CD14-positive monocyte (primary cell): Measurements from ENCODE around the gene CARMIL3. TPM values are rescaled to one million over a fixed set of nuclear protein-coding genes. Genes with fewer than 3 reads are reported as not detected.

Source experiments
- DNase-seq, 3 donors: peaks; one replicate each; pipeline ENCODE4 v3.0.0-alpha.2; 2011 to 2022
- H2AFZ ChIP-seq: 2 replicates; pipeline ENCODE4 v1.6.0; 2012; ENCODE audit warnings: mild to moderate bottlenecking, low read depth, low read length, inconsistent platforms; ENCODE audit not compliant: insufficient read depth, poor library complexity, severe bottlenecking
- H3K27ac ChIP-seq, 2 donors: 1 replicate in 1 of 2; 2 replicates in 1 of 2; pipeline ENCODE4 v1.5.1; 2012 to 2013; ENCODE audit warnings: low read length in 2 of 2, control low read depth in 1 of 2, inconsistent platforms in 1 of 2, low read depth in 1 of 2, mild to moderate bottlenecking in 1 of 2
- H3K27me3 ChIP-seq, 2 donors: one replicate each; pipeline versions ENCODE4 v1.6.0 to v1.6.1; 2011 to 2013; ENCODE audit warnings: low read length in 2 of 2; ENCODE audit not compliant: control insufficient read depth in 2 of 2, insufficient read depth in 2 of 2
- H3K36me3 ChIP-seq, 2 donors: replicated peaks in 1 of 2; 1 replicate in 1 of 2; 2 replicates in 1 of 2; pipeline versions ENCODE4 v1.5.1 to v1.6.1; 2012 to 2013; ENCODE audit warnings: low read length in 2 of 2, control low read depth in 1 of 2, inconsistent platforms in 1 of 2, mild to moderate bottlenecking in 1 of 2; ENCODE audit not compliant: insufficient read depth in 2 of 2, control insufficient read depth in 1 of 2
- H3K4me1 ChIP-seq, 2 donors: 1 replicate in 1 of 2; 2 replicates in 1 of 2; pipeline versions ENCODE4 v1.5.1 to v1.6.1; 2012 to 2013; ENCODE audit warnings: low read length in 2 of 2, control low read depth in 1 of 2, inconsistent platforms in 1 of 2, mild to moderate bottlenecking in 1 of 2, moderate library complexity in 1 of 2; ENCODE audit not compliant: insufficient read depth in 2 of 2, control insufficient read depth in 1 of 2
- H3K4me2 ChIP-seq: replicated peaks from 2 replicates; pipeline ENCODE3; 2012; ENCODE audit warnings: low read length, moderate library complexity, mild to moderate bottlenecking; ENCODE audit not compliant: poor library complexity, severe bottlenecking; ENCODE audit errors: extremely low read depth
- H3K4me3 ChIP-seq, 3 experiments: fragments of 200-600 bp in 1 of 3; sonication (generic) in 1 of 3; replicated peaks in 1 of 3; 1 replicate in 2 of 3; 2 replicates in 1 of 3; pipeline ENCODE4 v1.5.1; 2011 to 2013; ENCODE audit warnings: low read length in 3 of 3, mild to moderate bottlenecking in 3 of 3, control low read depth in 2 of 3, low read depth in 2 of 3, inconsistent platforms in 1 of 3, moderate library complexity in 1 of 3
- H3K79me2 ChIP-seq: 2 replicates; pipeline ENCODE4 v1.6.0; 2012; ENCODE audit warnings: mild to moderate bottlenecking, control low read depth, inconsistent platforms, low read length, moderate library complexity; ENCODE audit not compliant: insufficient read depth
- H3K9ac ChIP-seq: 2 replicates; pipeline ENCODE4 v1.6.0; 2017; ENCODE audit warnings: low read length, mild to moderate bottlenecking; ENCODE audit not compliant: insufficient read depth, poor library complexity, severe bottlenecking
- H3K9me3 ChIP-seq, 2 donors: replicated peaks in 1 of 2; 1 replicate in 1 of 2; 2 replicates in 1 of 2; pipeline versions ENCODE4 v1.5.1 to v1.6.1; 2012 to 2013; ENCODE audit warnings: low read length in 2 of 2, control low read depth in 1 of 2; ENCODE audit not compliant: control insufficient read depth in 1 of 2, insufficient read depth in 1 of 2
- H4K20me1 ChIP-seq: 2 replicates; pipeline ENCODE4 v1.6.0; 2012; ENCODE audit warnings: mild to moderate bottlenecking, low read length, control low read depth, moderate library complexity; ENCODE audit not compliant: insufficient read depth
- H3K27ac Mint-ChIP-seq, 7 donors: one replicate each; pipeline ENCODE4 v1.8.0; 2020; ENCODE audit warnings: mild to moderate bottlenecking in 7 of 7, mixed read lengths in 7 of 7, moderate library complexity in 6 of 7, inconsistent platforms in 2 of 7
- H3K27me3 Mint-ChIP-seq, 3 donors: one replicate each; pipeline ENCODE4 v1.8.0; 2021 to 2022; ENCODE audit warnings: low read depth in 3 of 3, mild to moderate bottlenecking in 3 of 3, mixed read lengths in 3 of 3, moderate library complexity in 3 of 3, inconsistent platforms in 1 of 3
- H3K36me3 Mint-ChIP-seq, 2 donors: one replicate each; pipeline ENCODE4 v1.8.0; 2020; ENCODE audit warnings: mixed read lengths in 2 of 2, inconsistent platforms in 1 of 2, mild to moderate bottlenecking in 1 of 2
- H3K4me1 Mint-ChIP-seq: one replicate; pipeline ENCODE4 v1.8.0; 2020; ENCODE audit warnings: mild to moderate bottlenecking, mixed read lengths
- H3K4me3 Mint-ChIP-seq, 2 donors: one replicate each; pipeline ENCODE4 v1.8.0; 2020; ENCODE audit warnings: mild to moderate bottlenecking in 2 of 2, mixed read lengths in 2 of 2, moderate library complexity in 1 of 2
- H3K9me3 Mint-ChIP-seq, 7 donors: one replicate each; pipeline ENCODE4 v1.8.0; 2020 to 2022; ENCODE audit warnings: mixed read lengths in 7 of 7, mild to moderate bottlenecking in 6 of 7, moderate library complexity in 6 of 7, inconsistent platforms in 2 of 7
- WGBS: methylation state at CpG from one replicate; pipeline ENCODE4 v1.1.5; 2013; ENCODE audit warnings: missing lambda C conversion rate; ENCODE audit not compliant: insufficient coverage; 5-methylcytosine and 5-hydroxymethylcytosine counted together
- intact Hi-C, 2 donors: fragments of 100-400 bp; cut with micrococcal nuclease; formaldehyde crosslinking; loops; one replicate each; pipeline versions ENCODE4 v1.15.0 to v1.15.1; 2023
- polyA plus RNA-seq, 3 donors: library from polyadenylated mRNA; depleted of rRNA in 1 of 3; unstranded in 2 of 3; stranded (reverse) in 1 of 3; fragments of 300-500 nt in 2 of 3; fragments of >200 nt in 1 of 3; fragmentation: Illumina TruSeq in 2 of 3; gene quantifications; 1 replicate in 2 of 3; 2 replicates in 1 of 3; pipeline ENCODE4 v1.2.3, GENCODE V29; 2012 to 2021
- TF ChIP-seq, protein P1 (sequence below): fragments of 200-600 bp; IDR thresholded peaks from one replicate; pipeline ENCODE4 v1.8.0; 2022; ENCODE audit warnings: antibody characterized with exemption, mild to moderate bottlenecking

CARMIL3 gene
- polyA plus RNA-seq, 3 donors, result 1.0 TPM; not detected in 2

DNA sequence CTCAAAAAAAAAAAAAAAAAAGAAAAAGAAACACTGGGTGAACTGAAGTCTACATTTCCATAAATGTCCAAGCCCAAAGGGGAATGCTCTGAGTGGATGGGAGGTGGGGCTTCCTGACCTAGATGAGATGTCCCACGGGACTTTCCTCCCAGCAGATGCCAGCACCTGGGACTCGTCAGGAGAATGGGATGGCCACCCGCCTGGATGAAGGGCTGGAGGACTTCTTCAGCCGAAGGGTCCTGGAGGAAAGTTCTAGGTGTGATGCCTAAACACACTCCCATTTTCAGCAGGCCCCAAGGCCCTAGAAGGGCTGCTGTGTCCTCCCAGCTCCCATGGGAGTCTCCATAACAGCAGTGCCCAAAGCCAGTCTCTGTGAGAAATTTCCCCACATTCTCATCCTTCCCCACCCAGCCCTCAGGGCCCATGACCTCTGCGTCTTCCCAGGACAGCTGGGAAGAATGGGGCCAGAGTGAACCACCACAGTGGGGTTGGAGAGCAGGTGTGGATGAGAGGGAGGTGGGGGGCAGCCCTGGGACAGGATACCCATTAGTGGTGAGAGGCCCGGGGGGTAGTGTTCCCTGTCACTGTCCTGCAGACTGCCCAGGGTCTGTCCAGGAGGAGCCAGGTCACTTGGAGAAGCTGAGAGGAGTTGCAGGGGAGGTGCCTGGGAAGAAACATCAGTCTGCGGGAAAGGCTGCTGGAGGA lies 12.4 kb downstream of the CARMIL3 start:
- H3K4me3 Mint-ChIP-seq, result no peak overlapping the region
- intact Hi-C loops, result no loop called here
- H3K79me2 ChIP-seq, result no peaks in the 10 kb centered on the region
- no peak overlapping the region for H3K9ac ChIP-seq
- H3K9me3 ChIP-seq, result no peaks in the 10 kb centered on the region
- no peaks in the 10 kb centered on the region for H4K20me1 ChIP-seq
- H3K27ac Mint-ChIP-seq, result peak overlapping the region in 1 of 7 donors; percentile 21
- H3K4me1 Mint-ChIP-seq, result no peaks in the 10 kb centered on the region
- no peak overlapping the region for H3K4me3 ChIP-seq
- no peak overlapping the region for H2AFZ ChIP-seq
- peaks cover 0 to 2% (median 0%) of the 10 kb centered on the region in 7 donors for H3K9me3 Mint-ChIP-seq
- no peak overlapping the region for H3K4me2 ChIP-seq
- TF ChIP-seq, protein P1, sequence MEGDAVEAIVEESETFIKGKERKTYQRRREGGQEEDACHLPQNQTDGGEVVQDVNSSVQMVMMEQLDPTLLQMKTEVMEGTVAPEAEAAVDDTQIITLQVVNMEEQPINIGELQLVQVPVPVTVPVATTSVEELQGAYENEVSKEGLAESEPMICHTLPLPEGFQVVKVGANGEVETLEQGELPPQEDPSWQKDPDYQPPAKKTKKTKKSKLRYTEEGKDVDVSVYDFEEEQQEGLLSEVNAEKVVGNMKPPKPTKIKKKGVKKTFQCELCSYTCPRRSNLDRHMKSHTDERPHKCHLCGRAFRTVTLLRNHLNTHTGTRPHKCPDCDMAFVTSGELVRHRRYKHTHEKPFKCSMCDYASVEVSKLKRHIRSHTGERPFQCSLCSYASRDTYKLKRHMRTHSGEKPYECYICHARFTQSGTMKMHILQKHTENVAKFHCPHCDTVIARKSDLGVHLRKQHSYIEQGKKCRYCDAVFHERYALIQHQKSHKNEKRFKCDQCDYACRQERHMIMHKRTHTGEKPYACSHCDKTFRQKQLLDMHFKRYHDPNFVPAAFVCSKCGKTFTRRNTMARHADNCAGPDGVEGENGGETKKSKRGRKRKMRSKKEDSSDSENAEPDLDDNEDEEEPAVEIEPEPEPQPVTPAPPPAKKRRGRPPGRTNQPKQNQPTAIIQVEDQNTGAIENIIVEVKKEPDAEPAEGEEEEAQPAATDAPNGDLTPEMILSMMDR, result no peak
- no peaks in the 10 kb centered on the region for H3K4me1 ChIP-seq
- DNase-seq, result no peak
- H3K27me3 Mint-ChIP-seq, result peaks cover 5 to 6% (median 6%) of the 10 kb centered on the region in 3 donors
- H3K27me3 ChIP-seq, result no peaks in the 10 kb centered on the region
- H3K27ac ChIP-seq, result no peak overlapping the region
- H3K36me3 ChIP-seq, result no peaks in the 10 kb centered on the region
- WGBS, result 96% methylated on average over 3 of the region's 7 CpGs
- no peaks in the 10 kb centered on the region for H3K36me3 Mint-ChIP-seq

DNA sequence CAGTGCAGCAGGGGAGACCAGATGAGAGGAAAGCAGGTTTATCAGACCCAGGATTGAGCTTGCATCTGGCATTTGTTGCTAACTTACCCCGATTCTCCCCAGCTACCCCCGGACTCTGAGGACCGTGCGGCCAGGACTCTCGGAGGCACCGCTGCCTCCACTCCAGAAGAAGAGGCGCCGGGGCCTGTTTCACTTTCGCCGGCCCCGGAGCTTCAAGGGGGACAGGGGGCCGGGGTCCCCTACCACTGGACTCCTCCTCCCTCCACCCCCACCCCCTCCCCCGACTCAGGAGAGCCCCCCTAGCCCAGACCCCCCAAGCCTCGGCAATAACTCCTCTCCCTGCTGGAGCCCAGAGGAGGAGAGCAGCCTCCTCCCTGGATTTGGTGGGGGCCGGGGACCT lies 13.0 kb downstream of the CARMIL3 start:
- TF ChIP-seq, protein P1, result no peak
- peaks cover 0 to 2% (median 0%) of the 10 kb centered on the region in 7 donors for H3K9me3 Mint-ChIP-seq
- H3K4me3 Mint-ChIP-seq, result no peak overlapping the region
- H3K27ac Mint-ChIP-seq, result peak overlapping the region in 1 of 7 donors; percentile 21
- Histone ChIP-seq H3K9ac (no peak overlapping the region), H3K27ac (no peak overlapping the region), H3K4me2 (no peak overlapping the region), H3K36me3 (no peaks in the 10 kb centered on the region), H4K20me1 (no peaks in the 10 kb centered on the region), H3K27me3 (no peaks in the 10 kb centered on the region), H3K79me2 (no peaks in the 10 kb centered on the region), H3K4me1 (no peaks in the 10 kb centered on the region), H3K4me3 (no peak overlapping the region), H3K9me3 (no peaks in the 10 kb centered on the region), H2AFZ (no peak overlapping the region)
- H3K27me3 Mint-ChIP-seq, result peaks cover 5 to 10% (median 7%) of the 10 kb centered on the region in 3 donors
- H3K36me3 Mint-ChIP-seq, result no peaks in the 10 kb centered on the region
- H3K4me1 Mint-ChIP-seq, result no peaks in the 10 kb centered on the region
- intact Hi-C loops, result no loop called here
- no peak for DNase-seq
- WGBS, result 81% methylated on average over 4 of the region's 15 CpGs
